GM20431 (cell line): ENCODE data around the gene PLXNB2.

ENCODE experiments used
- in situ Hi-C: fragments of 300-500 bp; cut with MseI, MboI; formaldehyde crosslinking; loops from one replicate; pipeline ENCODE4 v1.15.0; 2020; ENCODE audit warnings: low sequenced_read_pairs; ENCODE audit not compliant: unreplicated experiment

The PLXNB2 gene

DNA sequence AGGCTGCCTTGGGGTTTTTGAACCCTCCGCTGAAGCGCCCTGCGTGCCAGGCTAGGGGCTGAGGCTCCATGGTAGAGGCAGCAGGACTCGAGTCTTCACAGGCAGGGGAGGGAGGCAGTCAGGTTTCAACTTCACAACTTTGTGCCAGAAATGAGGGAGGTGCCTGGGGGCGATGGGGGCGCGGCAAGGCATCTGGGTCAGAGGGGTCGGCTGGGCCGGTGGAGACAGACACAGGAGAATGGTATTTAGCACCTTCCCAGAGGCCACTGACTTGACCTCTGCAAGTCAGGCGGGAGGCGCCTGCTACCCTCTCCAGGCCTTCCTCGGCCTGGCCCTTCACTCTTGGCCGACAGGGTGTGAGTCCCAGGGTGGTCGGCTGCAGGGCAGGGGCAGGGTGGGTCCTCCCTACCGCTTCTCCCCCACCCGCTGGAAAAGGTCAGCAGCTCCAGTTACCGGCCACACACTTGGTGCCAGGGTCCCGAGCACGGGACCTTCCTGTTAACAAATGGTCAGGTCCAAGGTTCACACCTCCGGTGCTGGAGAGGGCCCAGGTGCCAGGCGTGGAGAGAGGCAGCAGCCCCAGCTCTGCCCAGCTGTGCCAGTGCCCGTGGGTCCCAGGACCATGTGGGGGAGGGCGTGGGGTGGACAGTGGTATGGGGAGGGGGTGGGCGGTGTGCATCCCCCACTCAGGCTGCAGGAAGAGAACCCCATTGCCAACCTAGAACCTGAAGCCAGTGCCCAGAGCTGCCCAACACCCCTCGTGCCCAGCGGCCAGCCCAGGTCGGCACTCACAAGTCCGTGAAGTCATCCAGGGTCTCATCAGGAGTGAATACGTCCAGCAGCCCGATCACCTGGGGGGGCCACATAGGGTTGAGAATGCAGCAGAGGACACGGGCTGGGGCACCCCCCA, 49.7 kb downstream of the PLXNB2 start:
- in situ Hi-C loops, result no loop called here

GRCh38 chr22:50257041-50257440, 50.4 kb downstream of the PLXNB2 start:
- in situ Hi-C loops, result no loop called here

DNA sequence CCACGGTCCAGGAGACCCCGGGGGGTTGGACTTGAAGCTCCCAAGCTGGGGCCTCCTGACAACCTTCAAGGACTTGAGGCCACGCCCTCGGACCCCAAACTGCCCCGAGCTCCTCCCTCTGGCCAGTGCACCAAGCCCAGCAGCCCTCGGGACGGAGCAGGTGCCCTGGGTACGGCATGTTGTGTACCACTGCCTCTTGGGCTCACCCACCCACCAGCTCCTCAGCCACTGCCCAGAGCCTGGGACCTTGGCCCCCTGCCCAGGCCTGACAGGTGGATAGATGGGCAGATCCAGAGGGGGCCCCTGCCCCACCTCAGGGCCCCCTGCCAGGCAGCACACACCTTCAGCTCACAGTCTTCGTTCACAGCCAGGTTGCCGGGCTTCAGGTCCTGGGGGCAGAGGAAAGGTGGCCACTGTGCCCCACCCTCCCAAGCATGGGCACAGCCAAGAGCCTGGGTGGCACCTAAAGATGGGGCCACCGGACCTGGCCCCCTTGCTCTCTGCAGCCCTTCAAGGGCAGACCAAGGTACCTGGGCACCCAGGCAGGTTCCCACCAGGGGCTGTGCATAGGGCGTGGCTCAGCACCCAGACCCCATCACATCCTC, 51.1 kb downstream of the PLXNB2 start:
- in situ Hi-C loops, result no loop called here

DNA sequence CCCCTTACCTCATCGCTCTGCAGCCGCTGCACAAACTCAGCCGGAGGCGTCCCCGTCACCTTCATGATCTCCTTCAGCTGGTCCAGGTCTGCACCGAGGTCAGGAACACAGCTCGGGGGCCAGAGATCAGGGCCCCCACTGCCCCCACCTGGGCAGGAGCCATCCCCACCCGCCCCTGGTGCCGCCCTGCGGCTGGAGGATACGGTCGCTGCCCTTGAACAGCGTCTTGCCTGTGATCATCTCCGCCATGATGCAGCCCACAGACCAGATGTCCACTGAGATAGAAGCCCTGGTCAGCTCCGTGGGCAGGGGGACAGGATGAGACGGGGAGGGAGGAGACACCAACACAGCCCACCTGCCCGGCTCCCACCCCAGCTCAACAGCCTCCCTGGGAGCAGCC, 51.8 kb downstream of the PLXNB2 start:
- in situ Hi-C loops, result no loop called here

DNA sequence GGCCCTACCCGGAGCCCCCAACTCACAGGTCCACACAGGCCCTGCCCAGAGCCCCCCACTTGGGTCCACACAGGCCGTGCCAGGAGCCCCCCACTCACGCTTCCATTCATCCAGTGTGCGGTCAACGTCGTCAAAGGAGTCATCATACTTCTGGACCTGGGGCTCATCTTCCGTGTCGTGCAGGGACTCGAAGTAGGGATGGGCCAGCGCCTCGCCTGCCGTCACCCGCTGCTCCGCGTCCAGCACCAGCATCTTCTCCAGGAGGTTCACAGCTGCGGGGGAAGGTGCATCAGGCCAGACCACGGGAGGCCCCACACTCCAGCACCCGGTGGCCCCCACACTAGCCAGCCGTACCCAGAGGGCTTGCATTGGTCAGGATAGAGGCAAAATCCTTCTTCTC, 52.3 kb downstream of the PLXNB2 start:
- in situ Hi-C loops, result no loop called here

DNA sequence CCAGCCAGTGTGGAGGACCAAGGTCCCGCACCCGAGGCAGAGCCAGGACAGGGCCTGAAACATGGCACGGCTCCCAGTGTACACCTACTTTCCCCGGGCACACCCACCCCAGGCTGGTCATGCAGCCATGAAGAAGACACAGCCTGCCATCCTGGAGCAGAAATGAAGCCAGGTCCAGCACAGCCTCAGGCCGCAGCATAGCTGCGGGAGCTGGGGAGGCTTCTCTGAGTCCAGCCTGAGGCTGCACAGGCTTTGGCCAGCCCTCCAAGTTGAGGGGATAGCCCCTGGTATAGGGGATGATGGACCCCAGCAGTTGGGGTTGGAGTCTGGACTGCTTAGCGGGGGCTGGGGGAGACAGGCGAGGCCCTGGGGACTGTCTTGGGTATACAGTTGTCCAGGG, 53.5 kb downstream of the PLXNB2 start:
- in situ Hi-C loops, result no loop called here

GRCh38 chr22:50253046-50253915, 54.2 kb downstream of the PLXNB2 start:
- in situ Hi-C loops, result no loop called here

DNA sequence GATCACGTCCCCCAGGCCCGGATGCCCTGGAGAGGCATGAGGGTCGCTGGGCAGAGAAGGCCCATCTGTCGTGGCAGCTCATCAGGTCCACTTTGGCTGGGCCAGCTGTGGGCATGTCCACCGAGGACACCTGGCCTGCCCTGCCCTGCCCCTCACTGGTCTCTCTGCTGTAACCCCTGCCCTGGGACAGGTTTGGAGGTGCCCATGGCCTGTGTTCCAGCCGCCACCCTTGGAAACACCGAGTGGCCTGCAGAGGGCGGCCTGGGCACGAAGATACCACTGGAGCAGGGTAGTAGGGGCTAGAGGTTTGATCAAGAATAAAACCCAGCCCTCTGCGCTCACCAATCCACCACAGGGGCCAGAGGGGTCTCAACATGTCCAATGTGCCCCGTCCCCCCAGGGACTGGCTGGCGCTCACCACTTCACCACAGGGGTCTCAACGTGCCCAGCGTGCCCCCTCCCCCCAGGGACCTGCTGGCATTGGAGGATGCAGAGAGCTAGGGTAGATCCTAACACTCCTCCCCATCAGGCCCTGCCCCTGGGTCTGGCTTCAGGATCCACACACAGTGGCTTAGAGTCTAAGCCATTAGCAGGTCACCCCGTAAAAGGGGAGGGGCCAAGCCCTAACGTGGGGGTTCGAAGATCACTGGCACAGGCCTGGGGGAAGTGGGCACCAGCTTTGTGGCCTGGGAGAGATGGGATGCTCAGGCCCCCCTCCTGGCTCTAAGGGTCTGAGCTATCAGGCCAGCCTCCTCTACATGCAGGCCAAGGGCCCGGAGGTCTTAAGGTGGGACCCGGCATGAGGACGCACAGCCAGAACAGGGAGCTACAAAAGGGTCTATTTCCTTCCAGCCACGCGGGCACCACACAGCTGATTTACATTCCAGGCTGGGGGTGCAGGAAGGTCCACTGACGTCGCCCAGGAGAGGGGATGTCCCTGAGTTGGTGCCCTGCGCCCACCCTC, 55.1 kb downstream of the PLXNB2 start:
- in situ Hi-C loops, result no loop called here

GRCh38 chr22:50251477-50252081, 55.9 kb downstream of the PLXNB2 start:
- in situ Hi-C loops, result no loop called here

DNA sequence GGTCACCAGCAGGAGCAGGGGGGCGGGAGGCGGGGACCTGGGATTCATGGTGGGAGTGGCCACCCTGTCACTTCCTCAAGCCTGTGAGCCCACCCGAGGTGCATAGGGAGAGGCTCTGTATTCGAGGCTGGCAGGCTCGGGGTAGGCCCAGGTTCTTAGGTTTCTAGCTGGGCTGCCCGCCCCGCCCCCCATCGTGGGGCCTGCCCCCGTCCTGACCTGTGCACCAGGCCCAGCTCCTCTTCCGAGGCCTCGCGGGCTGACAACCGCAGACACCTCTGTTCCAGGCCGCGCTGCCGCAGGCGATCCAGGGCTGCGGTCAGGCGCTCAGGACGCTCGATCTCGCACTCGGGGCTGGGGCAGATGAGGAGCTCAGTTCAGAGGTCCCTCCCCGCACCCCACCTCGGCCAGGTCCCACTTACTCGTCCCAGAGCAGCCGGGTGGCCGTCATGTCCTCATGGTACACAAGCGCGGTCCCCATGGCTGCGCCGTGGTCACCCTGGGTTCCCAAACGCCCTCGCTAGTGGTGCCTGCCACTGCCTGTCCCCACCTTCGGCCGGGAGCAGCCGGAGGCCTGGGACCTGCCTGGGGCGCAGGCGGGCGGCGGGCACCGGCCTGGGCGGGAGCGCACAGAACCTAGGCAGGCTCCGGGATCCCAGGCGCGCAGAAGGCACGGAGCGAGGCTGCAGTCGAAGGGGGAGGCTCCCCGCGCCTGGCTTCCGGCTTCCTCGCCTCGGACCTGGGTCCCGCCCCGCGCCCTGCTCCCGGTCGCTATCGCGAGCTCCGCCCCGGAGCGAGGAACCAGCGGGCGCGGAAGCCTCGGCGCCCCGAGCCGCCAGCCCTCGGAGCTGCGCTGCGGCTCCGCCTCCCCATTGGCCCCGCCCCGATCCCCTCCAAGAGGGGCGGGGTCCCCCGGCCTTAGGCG, 56.6 kb downstream of the PLXNB2 start, which contains the start of gene HDAC10:
TSS of gene HDAC10 (minus strand) at position 711 of the 922 bp plus-strand sequence. CDS start at position 478, 233 bp downstream.
- in situ Hi-C loops, result no loop called here

GRCh38 chr22:50250249-50250554, 57.2 kb downstream of the PLXNB2 start:
- in situ Hi-C loops, result no loop called here

DNA sequence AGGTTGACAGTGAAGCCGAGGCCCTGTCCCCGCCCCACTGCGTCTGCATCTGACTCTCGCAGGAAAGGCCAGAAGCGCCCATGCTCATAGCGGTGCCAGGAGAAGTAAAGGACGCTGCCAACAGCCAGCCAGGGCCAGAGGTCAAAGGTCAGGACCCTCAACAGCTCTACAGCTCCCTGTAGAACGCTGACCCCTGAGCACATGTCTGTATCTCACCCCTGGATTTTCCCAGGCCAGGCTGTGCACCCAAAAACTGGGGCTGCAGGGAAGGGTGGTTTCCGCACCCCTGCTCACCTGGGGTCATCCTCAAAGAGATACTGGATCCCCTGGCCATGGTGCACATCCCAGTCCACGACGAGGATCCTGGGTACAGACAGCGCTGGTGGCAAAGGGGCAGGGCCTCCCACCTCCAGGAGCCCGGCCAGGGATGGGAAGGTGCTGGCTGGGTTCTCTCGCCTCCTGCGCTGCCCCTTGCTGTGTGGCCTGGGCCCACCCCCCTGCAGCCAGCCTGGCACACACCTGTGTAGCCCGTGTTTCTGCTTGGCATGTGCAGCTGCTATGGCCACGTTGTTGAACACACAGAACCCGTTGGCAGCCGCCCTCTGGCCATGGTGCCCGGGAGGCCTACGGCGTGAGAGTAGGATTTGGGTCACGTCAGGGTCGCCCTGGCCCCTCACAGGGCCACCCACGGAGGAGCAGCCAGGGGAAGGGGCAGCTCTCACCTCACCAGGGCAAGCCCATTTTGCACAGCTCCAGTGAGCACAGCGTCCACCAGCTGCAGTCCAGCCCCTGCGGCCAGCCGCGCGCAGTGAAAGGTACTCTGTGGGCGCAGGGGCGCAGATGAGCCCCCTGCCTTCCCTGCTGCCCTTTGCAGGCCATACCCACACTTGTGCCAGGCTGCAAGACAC, 57.9 kb downstream of the PLXNB2 start:
- in situ Hi-C loops, result no loop called here

DNA sequence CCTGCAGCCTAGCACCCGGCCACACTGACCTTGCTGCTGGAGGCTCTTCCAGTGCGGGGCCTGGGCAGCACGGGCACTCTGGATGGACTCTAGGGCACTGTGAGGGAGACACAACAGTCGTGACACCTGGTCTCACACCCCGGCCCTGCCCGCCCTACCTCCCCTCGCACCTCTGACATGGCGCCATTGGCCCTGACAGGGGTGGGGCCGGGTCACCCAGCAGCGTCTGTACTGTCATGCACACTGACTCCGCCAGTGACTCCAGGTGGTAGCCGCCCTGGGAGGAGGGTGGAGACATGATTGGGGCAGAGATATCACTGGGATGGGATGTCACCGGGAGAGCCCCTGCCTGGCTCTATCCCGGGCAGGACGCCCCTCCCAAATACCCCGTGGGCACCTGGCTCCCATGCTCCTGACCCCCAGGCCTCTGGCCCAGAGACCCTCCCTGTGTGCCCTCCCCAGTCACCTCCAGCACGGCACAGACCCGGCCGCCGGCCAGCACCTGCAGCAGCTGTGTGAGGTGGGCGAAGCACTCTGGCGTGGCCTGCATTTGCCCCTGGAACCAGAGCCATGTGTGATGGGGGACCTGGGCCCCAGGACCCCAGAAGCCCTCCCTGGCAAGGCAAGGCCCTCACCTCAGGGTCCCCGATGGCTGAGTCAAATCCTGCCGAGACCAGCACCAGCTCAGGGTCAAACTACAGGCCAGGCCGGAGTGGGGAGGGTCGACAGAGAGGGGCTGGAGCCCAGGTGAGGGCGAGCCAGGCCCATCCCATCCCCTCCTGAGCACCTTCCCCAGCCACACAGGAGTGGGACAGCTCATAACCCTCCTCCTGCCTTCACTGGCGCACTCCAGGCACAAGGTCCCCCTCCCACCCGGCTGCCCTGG, 59.0 kb downstream of the PLXNB2 start:
- in situ Hi-C loops, result no loop called here

DNA sequence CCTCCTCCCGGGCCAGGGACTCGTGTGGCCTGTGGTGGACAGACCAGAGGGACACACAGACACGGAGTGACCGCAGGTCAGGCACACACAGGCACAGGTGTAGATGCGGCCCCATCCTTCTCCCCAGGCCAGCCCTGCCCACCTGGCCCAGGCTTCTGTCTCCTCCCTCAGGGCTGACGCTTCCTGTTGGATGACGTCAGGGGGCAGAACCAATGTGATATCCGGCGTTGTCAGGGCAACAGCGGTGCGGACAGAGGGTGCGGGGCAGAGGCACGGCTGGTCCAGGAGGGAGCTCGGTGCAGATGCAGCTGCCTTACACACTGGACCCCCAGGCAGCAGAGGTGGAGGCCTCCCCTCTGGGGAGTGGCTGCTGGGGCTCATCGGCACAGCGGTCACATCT, 59.7 kb downstream of the PLXNB2 start:
- in situ Hi-C loops, result no loop called here

GRCh38 chr22:50246242-50247175, 60.9 kb downstream of the PLXNB2 start:
- in situ Hi-C loops, result no loop called here
